ENCODE data around the gene AP5Z1. TPM values are rescaled to one million over a fixed set of nuclear protein-coding genes. Genes with fewer than 3 reads are reported as not detected.

Gene AP5Z1
- total and polyA plus RNA-seq, 2 donors (not counting 1 experiment from before 2014, with no cell fraction given) = 11.1 to 32.2 TPM

DNA sequence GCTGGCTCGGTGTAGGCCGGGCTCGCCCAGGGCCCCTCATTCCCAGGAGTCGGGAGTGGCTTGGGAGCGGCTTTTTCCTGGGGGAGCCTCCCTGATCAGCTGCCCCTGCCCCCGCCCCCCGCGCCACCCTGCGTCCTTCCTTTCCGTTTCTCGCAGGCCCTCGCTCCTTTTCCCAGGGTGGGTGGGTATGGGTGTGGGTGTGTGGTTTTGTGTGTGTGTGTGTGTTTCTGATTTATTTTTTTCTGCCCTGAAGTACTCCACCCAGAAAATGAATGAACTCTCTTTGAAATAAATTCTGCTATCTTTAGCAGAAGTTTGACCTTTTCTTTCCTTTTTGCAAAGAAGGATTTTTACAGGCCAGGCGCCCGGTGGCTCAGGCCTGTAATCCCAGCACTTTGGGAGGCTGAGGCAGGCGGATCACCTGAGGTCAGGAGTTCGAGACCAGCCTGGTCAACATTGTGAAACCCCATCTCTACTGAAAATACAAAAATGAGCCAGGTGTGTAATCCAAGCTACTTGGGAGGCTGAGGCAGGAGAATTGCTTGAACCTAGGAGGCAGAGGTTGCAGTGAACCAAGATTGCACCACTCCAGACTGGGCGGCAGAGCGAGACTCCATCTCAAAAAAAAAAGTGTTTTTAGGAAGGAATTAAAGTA, 30.0 kb upstream of the AP5Z1 start:
- H3K27me3 ChIP-seq (ENCODE audit: control insufficient read depth, insufficient read depth, low read length) = no peaks in the 10 kb centered on the region
- H3K79me2 ChIP-seq (ENCODE audit: control insufficient read depth, insufficient read depth, low read length) = peaks cover 45% of the 10 kb centered on the region
- peak overlapping the region; percentile 18 for H3K4me2 ChIP-seq (ENCODE audit: extremely low read depth, insufficient read depth, low read length)
- H4K20me1 ChIP-seq (ENCODE audit: control insufficient read depth, extremely low read depth, insufficient read depth, low read length) = no peaks in the 10 kb centered on the region
- TF ChIP-seq CTCF (conservative IDR thresholded peaks at IDR 0.05 in 1 of 2, IDR thresholded peaks at IDR 0.05 in 1 of 2; ENCODE audit: low read depth in 1 of 2, low read length in 2 of 2) (no peak), EZH2 (IDR thresholded peaks at IDR 0.05; ENCODE audit: low read length, missing control alignments) (no peak)
- peak overlapping the region; percentile 65 for H3K9ac ChIP-seq (ENCODE audit: insufficient read depth, low read length)
- no peaks in the 10 kb centered on the region for H3K9me3 ChIP-seq (ENCODE audit: control insufficient read depth, insufficient read depth, low read depth, low read length)
- no peak for DNase-seq (ENCODE audit: low read depth in 2 of 2)
- no peak overlapping the region for H2AFZ ChIP-seq (ENCODE audit: low read length)
- peak overlapping the region; percentile 96 for H3K27ac ChIP-seq (ENCODE audit: insufficient read depth, low read length)
- peaks cover 17% of the 10 kb centered on the region for H3K4me1 ChIP-seq (ENCODE audit: control insufficient read depth, extremely low read depth, insufficient read depth, low read length)
- H3K36me3 ChIP-seq (ENCODE audit: control insufficient read depth, insufficient read depth, low read length) = peaks cover 16% of the 10 kb centered on the region
- H3K4me3 ChIP-seq (replicated peaks in 1 of 4; ENCODE audit: control extremely low read depth in 1 of 4, insufficient read depth in 1 of 4, low read depth in 3 of 4, low read length in 4 of 4) = peak overlapping the region; percentile 1 to 71 (median 24)

DNA sequence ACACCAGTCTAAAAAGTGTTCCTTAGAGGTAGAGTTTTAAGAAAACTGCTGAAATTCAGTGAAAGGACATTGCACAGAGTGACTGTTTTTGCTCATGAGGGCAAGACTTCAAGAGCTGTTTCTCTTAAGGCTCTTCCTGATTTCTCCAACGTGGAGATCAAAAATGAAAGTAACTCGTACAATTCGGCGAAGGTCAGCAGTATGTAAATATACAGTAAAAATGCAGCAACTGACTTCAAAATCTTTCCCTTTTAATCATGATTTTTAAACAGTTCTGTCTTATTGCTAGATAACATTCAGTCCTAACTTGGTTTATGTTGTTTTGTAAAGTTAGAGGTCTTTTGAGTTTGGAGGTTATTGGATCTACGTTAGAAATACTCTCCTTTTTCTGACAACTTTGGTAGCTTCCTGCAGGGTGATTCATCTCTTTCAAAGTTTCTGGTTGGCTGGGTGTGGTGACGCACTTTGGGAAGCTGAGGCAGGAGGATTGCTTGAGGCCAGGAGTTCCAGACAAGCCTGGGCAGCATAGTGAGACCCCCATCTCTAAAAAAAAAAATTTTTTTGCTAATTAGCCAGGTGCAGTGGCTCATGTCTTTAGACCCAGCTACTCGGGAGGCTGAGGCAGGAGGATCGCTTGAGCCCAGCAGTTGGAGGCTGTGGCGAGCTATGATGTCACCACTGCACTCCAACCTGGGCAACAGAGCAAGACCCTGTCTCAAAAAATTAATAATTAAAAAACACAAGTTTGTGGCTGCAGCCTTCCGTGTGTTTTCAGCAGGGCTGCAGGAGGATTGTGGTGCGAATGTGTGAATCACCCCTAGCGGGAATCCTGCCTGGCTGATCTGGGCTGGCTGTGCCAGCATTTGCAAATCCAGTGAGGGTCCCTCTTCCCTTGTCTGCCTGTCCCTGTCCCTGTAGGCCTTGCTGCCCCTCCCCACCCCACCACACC, 29.2 kb upstream of the AP5Z1 start:
- Histone ChIP-seq H3K27me3 (ENCODE audit: control insufficient read depth, insufficient read depth, low read length) (no peaks in the 10 kb centered on the region), H3K27ac (ENCODE audit: insufficient read depth, low read length) (peak overlapping the region; percentile 96), H2AFZ (ENCODE audit: low read length) (no peak overlapping the region), H4K20me1 (ENCODE audit: control insufficient read depth, extremely low read depth, insufficient read depth, low read length) (no peaks in the 10 kb centered on the region), H3K9me3 (ENCODE audit: control insufficient read depth, insufficient read depth, low read depth, low read length) (no peaks in the 10 kb centered on the region), H3K36me3 (ENCODE audit: control insufficient read depth, insufficient read depth, low read length) (peaks cover 12% of the 10 kb centered on the region), H3K4me2 (ENCODE audit: extremely low read depth, insufficient read depth, low read length) (peak overlapping the region; percentile 18), H3K4me3 (replicated peaks in 1 of 4; ENCODE audit: control extremely low read depth in 1 of 4, insufficient read depth in 1 of 4, low read depth in 3 of 4, low read length in 4 of 4) (peak overlapping the region; percentile 1 to 71 (median 24)), H3K4me1 (ENCODE audit: control insufficient read depth, extremely low read depth, insufficient read depth, low read length) (peaks cover 17% of the 10 kb centered on the region), H3K79me2 (ENCODE audit: control insufficient read depth, insufficient read depth, low read length) (peaks cover 42% of the 10 kb centered on the region), H3K9ac (ENCODE audit: insufficient read depth, low read length) (peak overlapping the region; percentile 65)
- DNase-seq (ENCODE audit: low read depth in 2 of 2) = peak; percentile 62 to 86
- no peak for TF ChIP-seq EZH2 (IDR thresholded peaks at IDR 0.05; ENCODE audit: low read length, missing control alignments)
- TF ChIP-seq CTCF (conservative IDR thresholded peaks at IDR 0.05 in 1 of 2, IDR thresholded peaks at IDR 0.05 in 1 of 2; ENCODE audit: low read depth in 1 of 2, low read length in 2 of 2) = no peak

- H3K27ac ChIP-seq (ENCODE audit: insufficient read depth, low read length) = peak overlapping the region; percentile 96
- H4K20me1 ChIP-seq (ENCODE audit: control insufficient read depth, extremely low read depth, insufficient read depth, low read length) = no peaks in the 10 kb centered on the region
- no peak overlapping the region for H2AFZ ChIP-seq (ENCODE audit: low read length)
- no peak for DNase-seq (ENCODE audit: low read depth in 2 of 2)
- no peak overlapping the region for H3K4me2 ChIP-seq (ENCODE audit: extremely low read depth, insufficient read depth, low read length)
- H3K27me3 ChIP-seq (ENCODE audit: control insufficient read depth, insufficient read depth, low read length) = no peaks in the 10 kb centered on the region
- no peak for TF ChIP-seq EZH2 (IDR thresholded peaks at IDR 0.05; ENCODE audit: low read length, missing control alignments)
- TF ChIP-seq CTCF (conservative IDR thresholded peaks at IDR 0.05 in 1 of 2, IDR thresholded peaks at IDR 0.05 in 1 of 2; ENCODE audit: low read depth in 1 of 2, low read length in 2 of 2) = no peak
- H3K79me2 ChIP-seq (ENCODE audit: control insufficient read depth, insufficient read depth, low read length) = peaks cover 47% of the 10 kb centered on the region
- H3K9me3 ChIP-seq (ENCODE audit: control insufficient read depth, insufficient read depth, low read depth, low read length) = no peaks in the 10 kb centered on the region
- peaks cover 14% of the 10 kb centered on the region for H3K36me3 ChIP-seq (ENCODE audit: control insufficient read depth, insufficient read depth, low read length)
- peak overlapping the region; percentile 2 for H3K9ac ChIP-seq (ENCODE audit: insufficient read depth, low read length)
- no peak overlapping the region for H3K4me3 ChIP-seq (replicated peaks in 1 of 4; ENCODE audit: control extremely low read depth in 1 of 4, insufficient read depth in 1 of 4, low read depth in 3 of 4, low read length in 4 of 4)
- H3K4me1 ChIP-seq (ENCODE audit: control insufficient read depth, extremely low read depth, insufficient read depth, low read length) = peaks cover 17% of the 10 kb centered on the region
These were observed 28.4 kb upstream of the AP5Z1 start for GRCh38 chr7:4747013-4747412.
